ENCODE measurements around the gene WWC2.

The WWC2 gene

DNA sequence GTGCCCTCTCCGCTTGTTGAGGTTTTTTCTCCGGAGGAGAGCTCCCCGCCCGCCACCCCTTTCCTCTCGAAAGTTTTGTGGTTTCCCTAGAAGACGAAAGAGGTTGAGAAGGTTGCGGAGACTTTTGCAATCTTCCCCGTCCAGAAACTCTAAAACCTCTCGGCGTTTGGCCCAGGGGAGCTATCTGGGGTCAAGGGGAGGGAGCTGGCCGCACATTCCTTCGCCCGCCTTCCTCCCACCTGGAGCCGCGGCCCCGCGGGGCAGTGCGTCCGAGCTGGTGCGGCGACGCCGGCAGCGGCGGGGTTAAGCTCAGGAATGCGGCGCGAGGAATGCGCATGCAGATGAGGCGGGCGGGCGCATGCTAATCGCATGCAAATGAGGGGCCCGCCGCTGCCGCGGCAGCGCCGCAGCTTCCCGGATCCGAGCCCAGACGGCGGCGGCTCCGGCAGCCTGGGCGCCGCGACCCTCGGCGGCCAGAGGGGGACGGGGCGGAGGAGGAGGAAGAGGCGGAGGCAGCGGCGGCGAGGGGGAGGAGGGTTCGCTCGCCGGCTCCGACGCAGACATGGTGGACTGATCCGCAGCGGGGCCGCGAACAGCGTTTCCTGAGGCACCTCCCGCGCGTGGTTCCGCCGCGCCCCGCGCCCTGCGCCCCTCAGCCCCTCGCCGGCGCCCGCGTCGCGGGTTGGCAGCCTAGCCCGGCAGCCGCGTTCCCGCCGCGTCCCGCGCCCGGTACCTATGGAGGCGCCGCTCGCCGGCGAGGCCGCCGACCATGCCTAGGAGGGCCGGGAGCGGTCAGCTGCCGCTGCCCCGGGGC lies at the start of gene WWC2:
Gene WWC2 (plus strand): TSS at position 535 of the 814 bp plus-strand sequence. CDS start 235 bp downstream, at position 770.
- peak within 1 kb of the TSS; percentile 33; the same call in 1 of the 2 replicates for H3K27ac ChIP-seq
- peak within 1 kb of the TSS; percentile 90 for H3K4me3 ChIP-seq (ENCODE audit: low read depth, low read length)
- TF ChIP-seq, protein P1, sequence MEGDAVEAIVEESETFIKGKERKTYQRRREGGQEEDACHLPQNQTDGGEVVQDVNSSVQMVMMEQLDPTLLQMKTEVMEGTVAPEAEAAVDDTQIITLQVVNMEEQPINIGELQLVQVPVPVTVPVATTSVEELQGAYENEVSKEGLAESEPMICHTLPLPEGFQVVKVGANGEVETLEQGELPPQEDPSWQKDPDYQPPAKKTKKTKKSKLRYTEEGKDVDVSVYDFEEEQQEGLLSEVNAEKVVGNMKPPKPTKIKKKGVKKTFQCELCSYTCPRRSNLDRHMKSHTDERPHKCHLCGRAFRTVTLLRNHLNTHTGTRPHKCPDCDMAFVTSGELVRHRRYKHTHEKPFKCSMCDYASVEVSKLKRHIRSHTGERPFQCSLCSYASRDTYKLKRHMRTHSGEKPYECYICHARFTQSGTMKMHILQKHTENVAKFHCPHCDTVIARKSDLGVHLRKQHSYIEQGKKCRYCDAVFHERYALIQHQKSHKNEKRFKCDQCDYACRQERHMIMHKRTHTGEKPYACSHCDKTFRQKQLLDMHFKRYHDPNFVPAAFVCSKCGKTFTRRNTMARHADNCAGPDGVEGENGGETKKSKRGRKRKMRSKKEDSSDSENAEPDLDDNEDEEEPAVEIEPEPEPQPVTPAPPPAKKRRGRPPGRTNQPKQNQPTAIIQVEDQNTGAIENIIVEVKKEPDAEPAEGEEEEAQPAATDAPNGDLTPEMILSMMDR (IDR thresholded peaks at IDR 0.05; ENCODE audit: low read depth, low read length): no peak
- H3K9me3 ChIP-seq (ENCODE audit: severe bottlenecking): no peaks in the 10 kb centered on the region
- H3K36me3 ChIP-seq: no peaks in the 10 kb centered on the region
- H3K27me3 ChIP-seq (ENCODE audit: insufficient read depth, low read depth, severe bottlenecking): no peaks in the 10 kb centered on the region
- peak; percentile 90 for DNase-seq

DNA sequence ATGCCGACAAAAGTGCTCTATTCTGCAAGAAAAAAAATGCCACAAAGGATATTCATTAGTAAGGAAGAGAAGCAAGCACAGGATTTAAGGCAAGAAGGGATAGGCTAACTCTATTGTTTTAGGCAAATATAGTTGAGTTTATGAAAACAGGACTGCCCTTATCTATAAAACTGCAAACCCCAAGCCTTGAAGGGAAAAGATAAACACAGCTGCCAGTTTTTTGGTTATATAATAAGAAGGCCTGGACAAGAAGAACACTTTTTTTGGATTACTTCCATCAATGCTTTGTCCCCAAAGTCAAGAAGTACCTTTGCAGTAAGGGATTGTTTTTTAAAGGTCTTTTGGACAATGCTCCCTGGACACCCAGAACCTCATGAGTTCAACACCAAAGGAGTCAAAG lies 45.4 kb upstream of the WWC2 start:
- no peak overlapping the region for H3K27ac ChIP-seq
- no peaks in the 10 kb centered on the region for H3K27me3 ChIP-seq (ENCODE audit: insufficient read depth, low read depth, severe bottlenecking)
- no peaks in the 10 kb centered on the region for H3K9me3 ChIP-seq (ENCODE audit: severe bottlenecking)
- no peak overlapping the region for H3K4me3 ChIP-seq (ENCODE audit: low read depth, low read length)
- no peaks in the 10 kb centered on the region for H3K36me3 ChIP-seq
- no peak for DNase-seq
- TF ChIP-seq, protein P1 (IDR thresholded peaks at IDR 0.05; ENCODE audit: low read depth, low read length): no peak

DNA sequence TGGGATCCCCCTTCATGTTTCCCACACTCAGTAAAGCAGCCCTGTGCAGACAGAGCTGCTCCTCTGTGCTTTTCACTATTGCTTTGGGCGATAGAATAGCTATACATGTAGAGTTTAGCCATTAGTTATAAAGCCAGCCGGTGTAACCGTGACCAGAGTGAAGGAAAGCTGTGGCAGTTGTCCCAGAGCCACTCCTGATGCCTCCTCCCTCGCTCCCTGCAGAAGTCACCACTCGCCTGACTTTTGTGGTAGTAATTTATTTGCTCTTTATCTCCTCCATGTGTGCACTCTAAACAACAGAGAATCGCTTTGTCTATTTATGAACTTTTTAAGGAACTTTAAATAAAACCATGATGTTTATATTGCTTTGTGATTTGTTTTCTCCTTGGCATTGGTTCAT lies 41.8 kb upstream of the WWC2 start:
- no peak overlapping the region for H3K27ac ChIP-seq
- no peak overlapping the region for H3K4me3 ChIP-seq (ENCODE audit: low read depth, low read length)
- no peaks in the 10 kb centered on the region for H3K36me3 ChIP-seq
- H3K9me3 ChIP-seq (ENCODE audit: severe bottlenecking): peaks cover 5% of the 10 kb centered on the region
- TF ChIP-seq, protein P1 (IDR thresholded peaks at IDR 0.05; ENCODE audit: low read depth, low read length): no peak
- DNase-seq: no peak
- H3K27me3 ChIP-seq (ENCODE audit: insufficient read depth, low read depth, severe bottlenecking): no peaks in the 10 kb centered on the region

DNA sequence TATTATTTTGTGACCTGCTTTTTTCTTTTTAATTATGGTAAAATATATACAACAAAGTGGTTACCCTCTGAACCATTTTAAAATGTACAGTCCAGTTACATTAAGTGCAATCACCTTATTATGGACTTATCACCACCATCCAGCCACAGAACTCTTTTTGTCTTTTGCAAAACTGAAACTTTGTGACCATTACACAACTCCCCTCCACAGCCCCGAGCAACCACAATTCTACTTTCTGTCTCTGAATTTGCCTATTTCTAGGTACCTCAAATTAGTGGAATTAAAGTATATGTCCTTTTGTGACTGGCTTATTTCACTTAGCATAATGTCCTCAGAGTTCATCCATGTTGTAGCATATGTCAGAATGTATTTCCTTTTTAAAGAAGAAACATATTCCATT lies 39.3 kb upstream of the WWC2 start:
- H3K4me3 ChIP-seq (ENCODE audit: low read depth, low read length): no peak overlapping the region
- TF ChIP-seq, protein P1 (IDR thresholded peaks at IDR 0.05; ENCODE audit: low read depth, low read length): no peak
- no peaks in the 10 kb centered on the region for H3K36me3 ChIP-seq
- no peak overlapping the region for H3K27ac ChIP-seq
- no peaks in the 10 kb centered on the region for H3K27me3 ChIP-seq (ENCODE audit: insufficient read depth, low read depth, severe bottlenecking)
- DNase-seq: no peak
- peaks cover 7% of the 10 kb centered on the region for H3K9me3 ChIP-seq (ENCODE audit: severe bottlenecking)

DNA sequence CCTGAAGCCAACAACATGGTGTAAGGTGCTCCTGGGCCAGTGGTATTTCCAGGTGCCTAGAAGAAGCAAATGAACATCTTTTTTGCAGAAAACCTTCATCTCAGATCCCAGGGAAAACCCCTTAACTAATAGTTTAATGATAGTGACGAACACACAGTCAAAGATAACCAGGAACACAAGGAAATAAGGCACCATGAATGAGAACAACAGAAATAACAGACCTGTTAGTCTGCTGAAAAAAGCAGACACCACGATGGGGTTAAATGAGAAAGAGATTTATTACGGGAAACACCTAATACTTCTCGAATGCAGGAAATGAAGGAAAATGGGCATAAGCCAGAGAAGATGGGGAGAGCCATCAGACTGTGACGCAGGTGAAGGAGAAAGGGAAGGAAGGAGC lies 30.6 kb upstream of the WWC2 start:
- DNase-seq: no peak

More for the DNA sequence above, 30.6 kb upstream of the WWC2 start:
- no peak overlapping the region for H3K4me3 ChIP-seq (ENCODE audit: low read depth, low read length)
- no peaks in the 10 kb centered on the region for H3K36me3 ChIP-seq
- no peaks in the 10 kb centered on the region for H3K27me3 ChIP-seq (ENCODE audit: insufficient read depth, low read depth, severe bottlenecking)
- TF ChIP-seq, protein P1 (IDR thresholded peaks at IDR 0.05; ENCODE audit: low read depth, low read length): no peak
- H3K9me3 ChIP-seq (ENCODE audit: severe bottlenecking): peaks cover 10% of the 10 kb centered on the region
- no peak overlapping the region for H3K27ac ChIP-seq
